ENCODE results near the gene WDR86.

The WDR86 gene

DNA sequence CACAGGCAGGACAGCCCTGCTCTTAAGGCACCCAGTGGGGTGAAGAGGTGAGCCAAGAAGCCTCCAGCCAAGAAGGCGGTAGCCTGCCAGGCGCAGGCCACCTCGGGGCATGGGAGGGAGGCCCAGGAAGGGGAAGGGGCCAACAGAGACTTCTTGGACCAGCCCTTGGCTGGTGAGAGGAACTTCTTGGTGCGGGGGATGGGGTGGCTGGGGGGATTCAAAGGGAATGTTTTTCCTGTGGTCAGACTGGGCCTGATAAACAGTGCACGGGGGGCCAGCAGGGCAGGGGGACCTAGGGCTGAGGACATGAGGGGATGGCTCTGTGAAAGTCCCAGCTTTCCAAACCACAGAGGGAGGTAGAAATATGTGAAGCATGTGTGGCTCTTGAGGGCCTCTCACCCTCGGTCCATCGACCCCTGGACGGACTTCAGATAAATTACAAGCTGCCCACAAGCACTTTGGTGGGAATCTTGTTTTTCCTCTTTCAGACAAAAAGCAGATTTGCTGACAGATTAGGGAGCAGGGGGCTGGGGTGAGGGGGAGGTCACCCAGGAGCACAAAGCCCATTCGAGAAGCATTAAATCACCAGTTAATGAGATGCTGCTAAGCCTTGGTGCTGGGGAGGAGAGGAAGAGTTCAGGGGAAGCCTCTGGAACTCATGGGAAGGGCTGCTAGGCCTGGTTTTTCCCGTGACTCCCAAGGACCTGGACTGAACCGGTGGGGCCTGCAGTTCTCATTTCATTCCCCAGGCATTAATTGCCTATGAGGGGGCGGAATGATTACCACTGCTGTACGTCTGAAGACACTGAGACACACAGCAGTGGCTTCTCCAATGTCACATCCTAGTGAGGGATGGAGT is 18.8 kb upstream of the WDR86 start:
- no peak for TF ChIP-seq CTCF (IDR thresholded peaks at IDR 0.05)

- TF ChIP-seq CTCF (IDR thresholded peaks at IDR 0.05), result no peak
These were observed 18.0 kb upstream of the WDR86 start for GRCh38 chr7:151427705-151428377.

DNA sequence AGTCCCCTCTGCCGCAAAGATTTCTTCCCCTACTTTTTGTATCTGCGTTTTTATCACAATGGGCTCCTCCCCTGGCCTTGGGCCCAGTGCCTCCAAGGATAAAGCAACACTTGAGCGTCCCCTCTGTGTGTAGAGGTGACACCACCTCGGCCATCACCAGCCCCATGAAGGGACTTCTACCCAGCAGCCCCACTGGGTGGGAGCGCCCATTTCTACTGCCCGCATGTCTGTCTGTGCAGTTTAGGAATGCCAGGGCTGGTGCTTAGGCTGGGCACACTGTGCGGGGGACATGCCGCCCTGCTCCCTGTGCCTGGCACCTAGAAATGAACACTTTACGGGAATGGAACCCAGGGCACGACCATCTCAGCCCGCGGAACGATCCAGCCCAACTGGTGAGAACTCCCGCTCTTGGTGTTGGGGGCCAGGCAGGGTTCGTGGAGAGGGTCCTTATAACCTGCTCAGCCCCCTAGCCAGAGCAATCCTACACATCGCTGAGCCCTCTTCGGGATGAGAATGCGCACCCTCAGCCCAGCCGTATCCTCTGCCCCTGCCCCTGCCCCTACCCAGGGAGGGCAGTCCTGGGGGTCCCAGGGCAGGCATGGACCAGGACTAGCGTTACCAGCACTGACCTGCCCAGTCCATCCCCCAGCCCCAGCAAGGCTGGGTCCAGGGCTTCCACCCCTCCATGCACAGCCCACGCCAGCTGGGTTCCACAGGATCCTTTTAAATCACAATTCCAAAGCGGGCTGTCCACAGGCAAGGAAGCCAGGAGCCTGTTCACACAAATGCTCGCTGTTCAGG is 17.3 kb upstream of the WDR86 start:
- no peak for TF ChIP-seq CTCF (IDR thresholded peaks at IDR 0.05)

- no peak for TF ChIP-seq CTCF (IDR thresholded peaks at IDR 0.05)
These were observed 16.6 kb upstream of the WDR86 start for GRCh38 chr7:151426441-151426903.

GRCh38 chr7:151425670-151426440 is 16.0 kb upstream of the WDR86 start:
- no peak for TF ChIP-seq CTCF (IDR thresholded peaks at IDR 0.05)

GRCh38 chr7:151424799-151425198 is 15.0 kb upstream of the WDR86 start:
- TF ChIP-seq CTCF (IDR thresholded peaks at IDR 0.05), result no peak

DNA sequence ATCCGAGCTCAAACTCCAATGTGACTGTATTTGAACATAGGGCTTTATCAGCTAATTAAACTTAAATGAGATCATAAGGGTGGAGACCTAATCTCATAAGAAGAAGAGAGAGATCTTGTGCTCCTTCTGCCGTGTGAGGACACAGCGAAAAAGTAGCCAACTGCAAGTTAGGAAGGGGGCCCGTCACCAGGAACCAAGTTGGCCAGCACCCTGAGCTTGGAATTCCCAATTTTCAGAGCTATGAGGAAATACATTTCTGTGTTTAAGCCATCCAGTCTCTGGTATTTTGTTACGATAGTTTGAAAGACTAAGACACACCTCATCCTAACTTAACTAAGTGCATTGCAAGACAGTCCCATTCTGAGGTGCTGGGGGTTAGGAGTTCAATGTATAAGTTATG is 14.1 kb upstream of the WDR86 start:
- no peak for TF ChIP-seq CTCF (IDR thresholded peaks at IDR 0.05)

Data from LNCAP (cell line).